GM19043 (cell line): ENCODE measurements around the gene LTBP2.

ENCODE experiments used
- ATAC-seq: cut with Tn5 transposase; IDR thresholded peaks from one replicate; pipeline ENCODE4 v1.9.1; 2021; ENCODE audit warnings: low read depth; ENCODE audit not compliant: unreplicated experiment

Gene LTBP2

GRCh38 chr14:74533576-74533975, 78.5 kb downstream of the LTBP2 start:
- ATAC-seq, result no peak

- no peak for ATAC-seq
Observed at GRCh38 chr14:74532246-74532645, 79.8 kb downstream of the LTBP2 start.

GRCh38 chr14:74531467-74531866, 80.6 kb downstream of the LTBP2 start:
- ATAC-seq, result no peak

DNA sequence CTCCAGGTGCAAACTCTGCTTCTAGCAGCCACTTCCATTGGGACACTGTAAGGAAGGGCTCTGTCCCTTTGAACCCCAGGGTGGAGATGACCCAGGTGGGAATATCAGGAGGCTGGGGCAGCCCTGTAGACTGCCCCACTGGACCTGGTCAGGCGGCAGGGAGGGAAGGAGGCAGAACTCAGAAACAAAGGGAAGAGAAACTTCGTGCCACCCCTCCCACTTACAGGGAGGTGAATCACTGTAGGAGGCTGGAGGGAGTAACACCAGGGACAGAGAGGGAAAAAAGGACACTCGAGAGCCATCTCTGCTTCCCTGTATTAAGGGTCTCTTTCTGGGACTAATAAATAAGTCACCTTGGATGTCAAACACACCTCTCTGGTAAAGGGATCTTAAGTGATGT, 81.0 kb downstream of the LTBP2 start:
- no peak for ATAC-seq

DNA sequence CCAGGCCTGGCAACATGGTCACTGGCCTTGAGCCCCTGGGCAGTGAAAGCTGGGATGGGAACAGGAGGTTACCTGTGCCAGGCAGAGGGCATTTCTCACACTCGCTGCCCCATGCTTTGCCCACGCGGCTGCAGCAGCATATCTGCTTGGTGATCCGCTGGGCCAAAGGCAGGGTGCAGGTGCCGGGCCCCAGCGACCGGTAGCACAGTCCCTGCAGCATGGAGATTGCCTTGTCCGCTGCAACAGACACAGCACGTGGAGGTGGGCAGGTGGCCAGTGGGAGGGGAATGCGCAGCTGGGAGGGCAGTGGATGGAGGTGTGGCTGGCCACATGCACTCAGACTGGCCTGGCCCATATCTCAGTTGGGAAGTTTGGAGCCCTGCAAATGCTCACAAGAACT, 83.2 kb downstream of the LTBP2 start:
- ATAC-seq, result no peak

GRCh38 chr14:74528406-74528805, 83.6 kb downstream of the LTBP2 start:
- no peak for ATAC-seq

- ATAC-seq, result no peak
Observed at GRCh38 chr14:74527736-74528280, 84.2 kb downstream of the LTBP2 start.

- no peak for ATAC-seq
Observed at GRCh38 chr14:74526854-74527585, 85.0 kb downstream of the LTBP2 start.

GRCh38 chr14:74525361-74525851, 86.6 kb downstream of the LTBP2 start:
- no peak for ATAC-seq

- no peak for ATAC-seq
Observed at GRCh38 chr14:74524812-74525135, 87.3 kb downstream of the LTBP2 start.

- no peak for ATAC-seq
Observed at GRCh38 chr14:74524076-74524811, 87.8 kb downstream of the LTBP2 start.

DNA sequence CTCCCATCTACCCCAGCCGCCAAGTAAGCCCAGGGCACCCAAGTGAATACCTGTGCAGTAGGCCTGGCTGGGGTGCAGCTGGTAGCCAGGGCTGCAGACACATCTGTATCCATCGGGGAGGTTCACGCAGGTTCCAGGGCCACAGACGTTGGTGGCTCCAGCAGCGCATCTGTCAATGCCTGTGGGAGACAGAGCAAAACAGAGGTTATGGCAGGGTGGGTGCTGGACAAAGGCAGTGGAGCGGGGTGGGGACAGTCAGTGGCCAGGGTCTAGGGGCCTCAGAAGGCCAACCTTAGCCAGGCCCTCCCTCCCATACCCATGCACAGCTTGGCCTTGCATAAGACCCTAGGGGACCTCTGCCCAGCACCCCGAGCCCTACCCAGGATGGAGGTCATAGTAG, 89.3 kb downstream of the LTBP2 start:
- ATAC-seq, result no peak

GRCh38 chr14:74521756-74522155, 90.3 kb downstream of the LTBP2 start:
- ATAC-seq, result no peak

DNA sequence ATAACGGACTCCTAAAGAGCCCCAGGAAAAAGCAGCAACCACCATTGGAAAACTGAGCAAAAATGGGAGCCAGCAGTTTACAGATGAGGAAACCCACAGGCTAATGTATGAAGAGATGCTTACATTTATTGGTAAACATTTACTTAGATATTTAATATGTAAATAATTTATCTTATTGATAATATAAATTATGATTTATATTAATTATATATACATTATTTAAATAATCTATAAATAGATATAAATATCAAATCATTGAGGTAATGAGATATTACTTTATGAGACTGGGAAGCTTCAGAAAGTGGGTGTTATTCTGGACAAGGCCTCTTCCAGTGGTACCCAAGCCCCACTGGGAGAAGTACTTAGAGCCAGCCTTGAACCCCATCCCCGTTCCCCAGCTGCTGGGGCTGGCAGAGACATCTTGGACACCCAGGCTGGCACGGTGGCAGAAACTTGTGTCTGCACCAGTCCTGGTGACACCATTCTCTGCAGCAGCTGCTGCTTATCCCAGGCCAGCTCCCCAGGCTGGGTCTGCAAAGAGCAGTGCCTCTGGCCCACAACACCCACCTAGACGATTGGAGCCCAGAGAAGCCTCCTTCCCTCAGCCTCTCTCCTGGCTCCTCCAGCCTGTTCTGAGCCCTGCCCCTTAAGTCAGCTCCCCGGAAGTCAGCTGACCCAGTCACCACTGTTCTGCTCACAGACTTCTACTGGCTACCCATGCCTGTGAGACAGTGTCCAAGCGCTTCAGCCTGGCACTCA, 92.5 kb downstream of the LTBP2 start:
- ATAC-seq, result no peak

- ATAC-seq, result no peak
Observed at GRCh38 chr14:74518221-74518620, 93.8 kb downstream of the LTBP2 start.

DNA sequence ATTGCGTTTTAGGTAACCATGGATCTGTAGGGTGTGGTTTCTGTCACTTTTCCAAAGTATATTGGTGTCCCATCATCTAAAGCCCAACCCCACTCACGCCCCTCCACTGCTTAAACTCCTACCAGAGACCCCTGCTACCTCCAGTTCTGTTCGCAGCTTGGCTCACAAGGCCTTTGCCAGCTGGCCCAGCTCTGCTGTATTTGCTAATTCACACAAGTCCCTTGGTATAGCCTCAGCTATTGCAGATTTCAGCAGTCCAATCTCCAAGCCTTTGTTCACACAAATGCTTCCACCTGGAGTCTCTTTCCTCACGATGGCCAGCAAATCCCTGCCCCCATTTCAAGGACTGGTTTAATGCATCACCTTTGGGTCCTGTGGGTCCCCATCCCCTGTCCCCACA, 94.3 kb downstream of the LTBP2 start:
- no peak for ATAC-seq

DNA sequence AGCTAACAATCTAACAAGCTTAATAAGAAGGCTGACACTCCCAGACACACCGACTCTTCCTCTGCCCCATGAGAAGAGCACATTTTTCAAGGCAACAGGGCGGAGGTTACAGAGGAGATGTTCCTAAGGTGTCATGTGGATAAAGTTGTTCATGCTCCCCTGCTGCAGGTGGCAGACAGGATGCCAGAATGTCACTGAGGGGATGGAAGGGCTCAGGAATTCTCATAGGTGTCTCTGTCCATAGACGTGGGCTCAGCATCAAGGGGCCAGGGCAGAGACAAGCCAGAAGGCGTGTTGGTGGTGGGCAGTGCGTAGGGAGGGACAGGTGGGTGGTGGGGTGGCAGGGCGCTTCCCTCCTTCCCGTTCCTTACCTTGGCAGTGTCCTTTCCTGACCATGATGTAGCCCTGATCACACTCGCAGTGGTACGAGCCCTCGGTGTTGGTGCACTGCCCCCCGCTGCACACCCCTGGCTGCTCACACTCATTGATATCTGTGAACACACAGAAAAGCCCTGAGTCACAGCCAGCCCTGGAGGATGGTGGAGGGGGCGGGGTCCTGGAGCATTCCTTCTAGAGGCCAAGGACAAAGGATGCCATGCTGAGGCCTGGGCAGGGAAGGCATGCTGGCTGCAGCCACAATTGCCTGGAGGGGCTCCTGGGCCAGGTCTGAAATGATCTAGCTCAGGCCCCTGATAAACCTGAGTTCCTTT, 95.4 kb downstream of the LTBP2 start:
- no peak for ATAC-seq

DNA sequence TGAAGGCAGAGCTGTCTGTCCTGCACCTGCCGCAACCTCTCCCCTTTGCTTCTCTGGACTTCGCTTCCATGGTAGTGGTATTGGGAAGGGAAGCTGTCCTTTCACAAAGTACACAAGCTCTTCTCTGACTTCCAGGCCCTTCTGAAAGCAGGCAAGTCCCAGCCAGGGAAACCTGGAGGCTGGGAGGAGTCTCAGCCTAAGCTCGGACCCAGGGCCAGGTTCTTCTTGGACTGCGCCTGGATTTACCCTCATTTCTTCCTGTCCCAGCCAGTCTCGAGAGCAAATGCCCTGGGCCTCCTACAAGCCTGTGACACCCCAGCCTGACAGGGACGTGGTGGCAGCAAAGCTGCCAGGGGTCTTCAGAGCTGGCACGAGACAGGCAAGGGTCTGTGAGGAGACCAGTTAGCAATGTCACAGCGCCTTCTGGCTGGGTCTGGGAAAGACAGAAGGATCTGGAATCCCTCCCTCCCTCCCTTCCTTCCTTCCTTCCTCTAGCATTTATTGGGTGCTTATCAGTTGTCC, 96.1 kb downstream of the LTBP2 start:
- no peak for ATAC-seq

DNA sequence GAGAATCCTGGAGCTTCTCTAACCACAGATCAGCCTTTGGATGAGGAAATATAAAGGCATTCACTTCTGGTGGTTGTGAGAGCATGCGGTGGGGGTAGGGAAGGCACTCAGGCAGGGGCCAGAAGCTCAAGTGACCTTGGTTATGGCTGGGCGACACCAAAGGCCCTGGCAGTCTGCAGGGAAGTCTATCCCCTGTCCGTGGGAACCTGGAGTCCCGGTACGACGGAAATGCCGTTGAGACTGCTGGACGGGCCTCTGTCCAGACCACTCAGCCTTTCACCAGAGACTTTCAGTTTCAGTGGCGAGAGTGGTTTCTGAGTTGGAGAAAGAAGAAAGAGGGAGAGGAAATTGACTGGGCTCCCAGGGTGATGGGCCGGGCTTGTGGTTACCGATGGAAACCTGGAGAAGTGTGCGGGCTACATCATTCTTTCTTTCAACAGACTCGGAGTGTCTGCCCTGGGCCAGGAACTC, 97.5 kb downstream of the LTBP2 start:
- ATAC-seq, result no peak
